ENCODE measurements around the gene SBF2.

GRCh38 chr11:10319702-10320558 lies 25.9 kb upstream of the SBF2 start:
- TF ChIP-seq POLR2A (IDR thresholded peaks at IDR 0.05) (no peak), CTCF (IDR thresholded peaks at IDR 0.05) (no peak)

Data from lower leg skin (tissue), 3 donors.